HL-60 (cell line): ENCODE results near the gene BTG4.
A peak's percentile ranks its signal among the peaks of the same experiment; 100 is the strongest.

Experiments used
- DNase-seq, 2 experiments: peaks; one replicate each; pipeline ENCODE4 v3.0.0-alpha.2; 2010 to 2020; ENCODE audit warnings: low read depth in 1 of 2, low spot score in 1 of 2
- H3K27ac ChIP-seq: fragments of 250-450 bp; sonication (Bioruptor Pico); replicated peaks from 2 replicates; pipeline ENCODE4 v1.5.1; 2020; ENCODE audit warnings: mild to moderate bottlenecking, moderate library complexity
- H3K27me3 ChIP-seq: fragments of 250-450 bp; sonication (Bioruptor Pico); 2 replicates; pipeline ENCODE4 v1.5.1; 2021; ENCODE audit warnings: mild to moderate bottlenecking, moderate library complexity; ENCODE audit not compliant: insufficient read depth, poor library complexity, severe bottlenecking
- H3K4me3 ChIP-seq: replicated peaks from 2 replicates; pipeline ENCODE4 v1.5.1; 2011; ENCODE audit warnings: mild to moderate bottlenecking, control low read depth, low read length; ENCODE audit not compliant: insufficient read depth
- CTCF ChIP-seq: IDR thresholded peaks from one replicate; pipeline ENCODE4 v1.5.1; 2011; ENCODE audit warnings: low read length, control low read depth, inconsistent platforms; ENCODE audit not compliant: insufficient read depth
- GABPA ChIP-seq: IDR thresholded peaks from 2 replicates; pipeline ENCODE4 v1.6.1; 2012; ENCODE audit warnings: low read depth
- POLR2AphosphoS5 ChIP-seq: IDR thresholded peaks from 2 replicates; pipeline ENCODE4 v1.6.1; 2012; ENCODE audit warnings: low read depth
- REST ChIP-seq: IDR thresholded peaks from 2 replicates; pipeline ENCODE4 v1.6.1; 2012; ENCODE audit warnings: low read depth; ENCODE audit not compliant: insufficient replicate concordance
- SPI1 ChIP-seq: IDR thresholded peaks from 2 replicates; pipeline ENCODE4 v1.6.1; 2012; ENCODE audit warnings: low read depth, mild to moderate bottlenecking, borderline replicate concordance

The BTG4 gene

GRCh38 chr11:111524056-111524455 lies 11.9 kb upstream of the BTG4 start:
- TF ChIP-seq CTCF (no peak), SPI1 (peak; percentile 39; the same call in 1 of the 2 replicates), REST (no peak), GABPA (no peak)
- H3K27me3 ChIP-seq = no peaks in the 10 kb centered on the region
- no peak overlapping the region for H3K4me3 ChIP-seq
- DNase-seq = peak in 1 of 2 experiments; percentile 35
- H3K27ac ChIP-seq = no peak overlapping the region

GRCh38 chr11:111523343-111523742 lies 11.2 kb upstream of the BTG4 start:
- H3K27ac ChIP-seq = no peak overlapping the region
- TF ChIP-seq SPI1 (no peak), POLR2AphosphoS5 (no peak), REST (no peak), CTCF (no peak), GABPA (no peak)
- no peaks in the 10 kb centered on the region for H3K27me3 ChIP-seq
- DNase-seq = no peak
- H3K4me3 ChIP-seq = no peak overlapping the region

- Histone ChIP-seq H3K27me3 (no peaks in the 10 kb centered on the region), H3K4me3 (no peak overlapping the region), H3K27ac (no peak overlapping the region)
- no peak for TF ChIP-seq CTCF
- no peak for TF ChIP-seq GABPA
- TF ChIP-seq SPI1 = no peak
- no peak for TF ChIP-seq POLR2AphosphoS5
- no peak for TF ChIP-seq REST
- no peak for DNase-seq
Observed at GRCh38 chr11:111522426-111522825, 10.2 kb upstream of the BTG4 start.
